ENCODE data around the gene NUP210L.

DNA sequence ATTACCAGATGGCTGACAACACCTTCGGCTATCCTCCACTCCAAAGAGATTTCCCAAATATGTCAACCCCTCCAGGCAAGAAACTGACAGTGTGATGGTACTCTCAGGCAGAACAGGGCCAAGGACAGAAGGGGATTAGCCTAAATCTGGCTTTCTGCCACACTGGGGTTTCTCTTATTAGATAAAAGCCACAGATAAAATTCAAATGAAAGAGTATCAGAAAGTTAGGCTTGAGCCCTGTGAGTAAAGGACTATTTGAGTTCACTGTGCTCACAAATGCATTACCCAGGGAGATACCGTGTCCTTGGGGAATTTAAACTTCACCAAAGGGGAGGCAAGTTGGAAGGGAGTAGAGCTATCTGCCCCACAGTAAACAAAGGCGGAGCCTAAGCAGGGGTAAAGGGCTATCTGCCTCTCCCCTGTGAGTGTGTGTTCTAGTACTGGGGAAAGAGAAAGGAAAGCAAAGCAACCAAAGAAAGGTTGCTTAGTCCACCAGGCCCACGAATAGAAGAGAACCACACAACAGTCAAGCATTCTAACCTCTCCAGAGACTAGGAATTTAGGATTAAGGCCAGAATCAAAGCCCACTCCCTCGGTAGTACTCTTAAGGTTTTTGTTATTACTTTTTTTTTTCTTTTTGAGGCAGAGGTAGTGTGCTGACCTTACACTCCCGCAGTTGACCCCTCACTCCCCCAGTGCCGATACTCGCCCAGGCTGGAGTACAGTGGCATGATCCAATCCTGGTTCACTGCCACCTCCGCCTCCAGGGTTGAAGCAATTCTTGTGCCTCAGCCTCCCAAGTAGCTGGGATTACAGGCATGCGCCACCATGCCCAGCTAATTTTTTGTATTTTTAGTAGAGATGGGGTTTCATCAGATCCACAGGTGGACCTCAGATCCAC, 24.3 kb upstream of the NUP210L start:
- TF ChIP-seq CTCF (conservative IDR thresholded peaks at IDR 0.05; ENCODE audit: low read length) (no peak), EZH2phosphoT487 (IDR thresholded peaks at IDR 0.05; ENCODE audit: borderline replicate concordance, low read depth, low read length) (no peak)
